ENCODE data around the gene CTSV. TPM values are rescaled to one million over a fixed set of nuclear protein-coding genes. Genes with fewer than 3 reads are reported as not detected.

Gene CTSV
- total and polyA plus RNA-seq, 10 of the 15 experiments (the other 5 are each of a cell fraction or from before 2014, with no cell fraction given): 0.10 to 0.51 (median 0.19) TPM; not detected in 1

- Histone ChIP-seq H3K9me3 (replicated peaks; ENCODE audit: control insufficient read depth, insufficient read depth, low read length) (no peaks in the 10 kb centered on the region), H3K36me3 (ENCODE audit: control insufficient read depth in 2 of 2, insufficient read depth in 2 of 2, low read length in 1 of 2) (no peaks in the 10 kb centered on the region), H3K4me1 (ENCODE audit: control insufficient read depth, insufficient read depth, low read length) (no peaks in the 10 kb centered on the region), H3K27ac (ENCODE audit: control insufficient read depth, insufficient read depth) (no peak overlapping the region), H3K27me3 (replicated peaks in 1 of 2; ENCODE audit: control insufficient read depth in 2 of 2, insufficient read depth in 2 of 2, low read length in 1 of 2) (no peaks in the 10 kb centered on the region), H3K9ac (ENCODE audit: control insufficient read depth, insufficient read depth, low read length) (no peak overlapping the region), H4K20me1 (ENCODE audit: control insufficient read depth, insufficient read depth) (no peaks in the 10 kb centered on the region), H2AFZ (ENCODE audit: control insufficient read depth, low read depth, low read length) (no peak overlapping the region), H3K4me3 (no peak overlapping the region), H3K4me2 (ENCODE audit: control insufficient read depth, insufficient read depth) (no peak overlapping the region), H3K79me2 (ENCODE audit: control insufficient read depth, insufficient read depth, low read length) (no peaks in the 10 kb centered on the region)
- RAD21 ChIA-PET (ENCODE audit: unreplicated experiment): no interaction called here
- in situ Hi-C loops (cut with MboI): no loop called here
- DNase-seq (ENCODE audit: low read depth, low spot score) (no peak), ATAC-seq (no peak), FAIRE-seq (no peak)
- POLR2A ChIA-PET: no interaction called here
- no TSS peak for BruUV-seq (replicated peaks)
- 85% methylated on average over 19 of the region's 19 CpGs for WGBS (ENCODE audit: insufficient coverage, insufficient replicate concordance, low lambda C conversion rate, missing lambda C conversion rate)
- SMC1A ChIA-PET (ENCODE audit: uncharacterized antibody, unreplicated experiment): no interaction called here
- TF ChIP-seq NBN (IDR thresholded peaks at IDR 0.05) (no peak), TCF12 (IDR thresholded peaks at IDR 0.05; ENCODE audit: low read depth, low read length) (no peak), YY1 (IDR thresholded peaks at IDR 0.05; ENCODE audit: low read depth, low read length) (no peak), TCF3 (IDR thresholded peaks at IDR 0.05; ENCODE audit: borderline replicate concordance, insufficient read depth, low read depth, low read length) (no peak), ZNF274 (IDR thresholded peaks at IDR 0.05; ENCODE audit: insufficient read depth, insufficient read length) (no peak)
- TF ChIP-seq, protein P1, sequence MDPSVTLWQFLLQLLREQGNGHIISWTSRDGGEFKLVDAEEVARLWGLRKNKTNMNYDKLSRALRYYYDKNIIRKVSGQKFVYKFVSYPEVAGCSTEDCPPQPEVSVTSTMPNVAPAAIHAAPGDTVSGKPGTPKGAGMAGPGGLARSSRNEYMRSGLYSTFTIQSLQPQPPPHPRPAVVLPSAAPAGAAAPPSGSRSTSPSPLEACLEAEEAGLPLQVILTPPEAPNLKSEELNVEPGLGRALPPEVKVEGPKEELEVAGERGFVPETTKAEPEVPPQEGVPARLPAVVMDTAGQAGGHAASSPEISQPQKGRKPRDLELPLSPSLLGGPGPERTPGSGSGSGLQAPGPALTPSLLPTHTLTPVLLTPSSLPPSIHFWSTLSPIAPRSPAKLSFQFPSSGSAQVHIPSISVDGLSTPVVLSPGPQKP (IDR thresholded peaks at IDR 0.05; ENCODE audit: low read depth, low read length): no peak
- CTCF ChIA-PET: no interaction called here
- intact Hi-C loops (cut with micrococcal nuclease; ENCODE audit: unreplicated experiment): no loop called here
Measured at GRCh38 chr9:97067490-97067889, 28.5 kb upstream of the CTSV start.

DNA sequence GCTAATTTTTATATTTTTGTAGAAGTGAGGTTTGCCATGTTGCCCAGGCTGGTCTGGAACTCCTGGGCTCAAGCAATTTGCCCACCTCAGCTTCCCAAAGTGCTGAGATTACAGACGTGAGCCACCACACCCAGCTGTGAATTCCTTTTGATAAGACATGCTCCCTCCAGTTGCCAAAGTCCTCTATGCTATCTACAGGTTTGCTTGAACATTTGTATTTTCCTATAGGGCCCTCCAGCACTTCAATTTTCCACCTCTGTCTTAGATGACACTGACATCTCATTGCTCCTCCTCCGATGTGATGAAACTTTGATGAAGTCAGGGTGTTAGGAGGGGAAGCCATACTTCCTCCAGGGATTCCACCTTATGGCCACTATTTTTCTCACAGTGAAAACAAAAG lies 25.2 kb upstream of the CTSV start:
- Histone ChIP-seq H3K27me3 (replicated peaks in 1 of 2; ENCODE audit: control insufficient read depth in 2 of 2, insufficient read depth in 2 of 2, low read length in 1 of 2) (no peaks in the 10 kb centered on the region), H3K9ac (ENCODE audit: control insufficient read depth, insufficient read depth, low read length) (no peak overlapping the region), H3K27ac (ENCODE audit: control insufficient read depth, insufficient read depth) (no peak overlapping the region), H2AFZ (ENCODE audit: control insufficient read depth, low read depth, low read length) (no peak overlapping the region), H3K4me2 (ENCODE audit: control insufficient read depth, insufficient read depth) (no peak overlapping the region), H3K9me3 (replicated peaks; ENCODE audit: control insufficient read depth, insufficient read depth, low read length) (no peaks in the 10 kb centered on the region), H3K4me1 (ENCODE audit: control insufficient read depth, insufficient read depth, low read length) (no peaks in the 10 kb centered on the region), H3K4me3 (no peak overlapping the region), H4K20me1 (ENCODE audit: control insufficient read depth, insufficient read depth) (no peaks in the 10 kb centered on the region), H3K36me3 (ENCODE audit: control insufficient read depth in 2 of 2, insufficient read depth in 2 of 2, low read length in 1 of 2) (no peaks in the 10 kb centered on the region), H3K79me2 (ENCODE audit: control insufficient read depth, insufficient read depth, low read length) (no peaks in the 10 kb centered on the region)
- ChIA-PET RAD21 (ENCODE audit: unreplicated experiment) (no interaction called here), SMC1A (ENCODE audit: uncharacterized antibody, unreplicated experiment) (no interaction called here), POLR2A (no interaction called here), CTCF (no interaction called here)
- in situ Hi-C loops (cut with MboI) (no loop called here), intact Hi-C loops (cut with micrococcal nuclease; ENCODE audit: unreplicated experiment) (no loop called here)
- WGBS (ENCODE audit: insufficient coverage, insufficient replicate concordance, low lambda C conversion rate, missing lambda C conversion rate): 23% methylated on average over 2 of the region's 2 CpGs
- no peak for ATAC-seq
- DNase-seq (ENCODE audit: low read depth, low spot score): no peak
- FAIRE-seq: no peak
- BruUV-seq (replicated peaks): no TSS peak
- TF ChIP-seq NR2C2 (IDR thresholded peaks at IDR 0.05; ENCODE audit: borderline replicate concordance, control insufficient read depth, insufficient read length, low read depth) (no peak), CEBPZ (IDR thresholded peaks at IDR 0.05; ENCODE audit: low read depth, low read length) (no peak), RBBP5 (conservative IDR thresholded peaks at IDR 0.05) (no peak), MLLT1 (IDR thresholded peaks at IDR 0.05) (no peak), ASH2L (IDR thresholded peaks at IDR 0.05; ENCODE audit: borderline replicate concordance, low read depth) (no peak), CEBPB (IDR thresholded peaks at IDR 0.05; ENCODE audit: borderline replicate concordance in 1 of 2, low read depth in 2 of 2, low read length in 2 of 2) (no peak)
- TF ChIP-seq, protein P2, sequence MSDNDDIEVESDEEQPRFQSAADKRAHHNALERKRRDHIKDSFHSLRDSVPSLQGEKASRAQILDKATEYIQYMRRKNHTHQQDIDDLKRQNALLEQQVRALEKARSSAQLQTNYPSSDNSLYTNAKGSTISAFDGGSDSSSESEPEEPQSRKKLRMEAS (IDR thresholded peaks at IDR 0.05; ENCODE audit: low read depth, low read length): no peak

All from GM12878 (cell line).